Amniotic stem cell (primary cell): ENCODE results near the gene RPL10A.

ENCODE experiments used
- DNase-seq: peaks from one replicate; lab custom pipeline; 2025; lab: John Stamatoyannopoulos, UW

The RPL10A gene

DNA sequence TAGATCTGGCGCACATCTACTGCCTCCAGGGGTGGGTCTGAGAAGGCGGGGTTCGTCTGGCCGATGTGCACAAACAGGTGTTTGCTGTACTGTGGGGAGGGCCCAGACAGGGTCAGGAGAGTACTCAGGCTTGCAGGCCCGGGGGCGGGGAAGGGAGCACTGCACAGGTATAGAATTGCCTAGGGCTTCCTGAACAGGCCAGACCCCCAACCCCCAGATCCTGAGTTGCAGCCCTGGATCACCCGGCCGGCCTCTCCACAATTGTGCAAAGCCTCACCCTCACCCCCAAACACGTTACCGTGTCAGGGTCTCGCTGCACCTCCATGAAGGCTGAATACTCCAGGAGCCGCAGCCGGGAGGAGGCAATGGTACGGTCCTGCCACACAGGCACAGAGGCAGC lies 7.8 kb downstream of the RPL10A start:
- DNase-seq = no peak

- no peak for DNase-seq
Measured at GRCh38 chr6:35477028-35477427, 8.8 kb downstream of the RPL10A start.

DNA sequence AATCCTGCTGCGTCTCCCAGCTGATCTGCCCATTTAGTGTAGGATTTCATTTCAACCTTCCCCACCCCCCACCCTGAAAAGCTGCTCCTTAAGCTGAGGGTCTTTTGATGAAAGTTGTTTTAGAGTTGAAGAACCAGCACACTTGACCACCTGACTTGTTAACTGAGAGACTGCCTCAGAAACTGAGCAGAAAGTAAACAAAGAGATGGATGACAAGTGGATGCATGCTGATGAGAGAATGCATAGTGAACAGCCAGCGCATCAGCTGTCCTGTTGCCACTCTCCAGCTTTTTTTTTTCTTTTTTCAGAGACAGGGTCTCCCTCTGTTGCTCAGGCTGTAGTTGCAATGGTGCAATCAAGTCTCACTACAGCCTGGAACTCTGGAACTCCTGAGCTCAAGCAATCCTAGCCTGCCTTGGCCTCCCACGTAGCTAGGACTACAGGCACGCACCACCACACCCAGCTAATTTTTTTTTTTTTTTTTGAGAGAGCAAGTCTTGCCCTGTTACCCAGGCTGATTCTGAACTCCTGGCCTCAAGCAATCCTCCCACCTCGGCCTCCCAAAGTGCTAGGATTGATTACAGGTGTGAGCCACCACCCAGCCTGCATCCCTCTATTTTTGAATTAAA lies 9.5 kb downstream of the RPL10A start:
- no peak for DNase-seq

DNA sequence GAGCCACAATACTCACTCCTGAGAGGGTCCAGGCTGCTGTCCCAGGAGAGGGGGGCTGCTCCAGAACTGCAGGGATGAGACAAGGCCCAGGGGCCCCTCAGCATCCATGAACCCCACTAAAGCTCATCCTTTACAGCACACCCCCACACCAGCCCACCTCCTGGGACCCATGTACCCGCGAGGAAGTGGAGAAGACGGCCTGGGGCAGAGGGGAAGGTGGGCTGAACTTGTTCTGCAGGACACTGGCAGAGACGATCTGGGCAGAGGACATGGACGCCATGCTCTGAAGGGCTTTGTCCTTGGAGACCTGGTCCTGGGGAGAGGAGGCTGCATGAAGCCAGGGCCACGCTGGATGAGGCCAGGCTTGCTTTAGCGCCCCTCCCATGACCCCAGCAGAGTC lies 10.1 kb downstream of the RPL10A start:
- DNase-seq = no peak

GRCh38 chr6:35480176-35480575 lies 12.0 kb downstream of the RPL10A start:
- no peak for DNase-seq

GRCh38 chr6:35481226-35481625 lies 13.0 kb downstream of the RPL10A start:
- no peak for DNase-seq

GRCh38 chr6:35483062-35483461 lies 14.9 kb downstream of the RPL10A start:
- no peak for DNase-seq

GRCh38 chr6:35483490-35483889 lies 15.3 kb downstream of the RPL10A start:
- no peak for DNase-seq

- DNase-seq = no peak
Measured at GRCh38 chr6:35483893-35484645, 15.9 kb downstream of the RPL10A start.

- no peak for DNase-seq
Measured at GRCh38 chr6:35484921-35485392, 16.8 kb downstream of the RPL10A start.

GRCh38 chr6:35485402-35485877 lies 17.2 kb downstream of the RPL10A start:
- no peak for DNase-seq

GRCh38 chr6:35486005-35486925 lies 18.1 kb downstream of the RPL10A start:
- no peak for DNase-seq

DNA sequence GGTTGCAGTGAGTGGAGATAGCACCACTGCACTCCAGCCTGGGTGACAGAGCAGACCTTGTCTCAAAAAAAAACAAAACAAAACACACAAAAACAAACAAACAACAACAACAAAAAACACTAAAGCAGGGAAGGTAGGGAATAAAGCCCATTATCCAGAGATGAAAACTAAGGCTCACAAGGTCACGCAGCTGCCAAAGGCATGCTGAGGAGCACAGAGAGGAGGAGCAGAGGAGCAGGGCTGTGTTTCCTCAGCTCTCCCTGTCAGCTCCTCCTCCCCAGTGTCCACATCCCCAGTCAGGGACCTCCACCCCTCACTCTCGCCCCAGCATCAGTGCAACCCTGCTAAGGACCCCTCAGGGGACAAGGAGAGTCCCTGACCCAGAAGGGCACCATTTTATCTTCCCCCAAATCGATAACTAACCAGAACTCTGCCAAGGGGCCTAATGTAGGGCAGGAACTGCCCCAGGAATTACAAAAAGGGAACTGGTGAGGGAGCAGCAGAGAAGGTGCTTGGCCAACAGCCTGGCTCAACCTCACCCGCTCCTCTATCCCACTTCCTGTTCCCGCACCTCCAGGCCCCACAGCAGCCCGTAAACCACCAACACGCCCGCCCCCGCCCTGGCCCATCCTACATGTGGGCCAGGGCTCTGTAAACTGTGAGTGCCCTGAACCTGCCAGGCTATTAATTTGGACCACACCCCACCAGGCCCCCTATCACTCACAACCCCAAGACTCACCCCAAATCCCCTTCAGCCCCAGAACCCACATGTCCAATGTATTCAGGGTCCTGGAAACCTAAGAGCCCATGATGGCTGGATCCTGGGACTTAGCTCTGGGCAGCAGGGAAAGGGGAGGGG lies 19.7 kb downstream of the RPL10A start:
- no peak for DNase-seq

DNA sequence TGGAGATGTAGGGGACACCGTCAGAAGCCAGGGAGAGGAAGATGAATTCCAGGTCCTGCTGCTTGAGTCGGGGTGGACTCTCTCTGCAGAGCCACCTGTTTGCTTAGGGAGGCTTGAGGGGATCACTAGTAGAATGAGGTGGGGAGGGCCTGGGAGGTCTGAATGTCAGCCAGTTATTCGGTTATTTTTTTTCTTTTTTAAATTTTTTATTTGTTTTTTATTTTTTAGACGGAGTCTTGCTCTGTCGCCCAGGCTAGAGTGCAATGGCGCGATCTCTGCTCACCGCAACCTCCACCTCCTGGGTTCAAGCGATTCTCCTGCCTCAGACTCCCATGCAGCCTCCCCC lies 20.3 kb downstream of the RPL10A start:
- no peak for DNase-seq

DNA sequence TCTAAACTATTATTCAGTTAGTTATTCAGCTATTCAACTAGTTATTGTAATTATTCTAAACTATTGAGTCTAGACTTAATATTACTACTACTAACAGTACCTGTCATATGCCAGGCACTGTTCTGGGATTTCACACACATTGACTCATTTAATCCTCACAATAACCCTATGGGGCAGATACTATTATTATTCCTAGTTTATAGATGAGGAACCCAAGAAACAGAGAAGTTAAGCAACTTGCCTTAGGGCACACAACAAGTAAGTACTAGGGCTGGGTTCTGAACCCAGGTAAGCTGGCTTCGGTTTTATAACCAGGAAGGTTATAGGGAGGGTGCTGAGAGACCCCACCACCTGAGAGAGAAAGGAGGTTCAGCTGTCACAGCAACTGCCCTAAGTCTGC lies 20.9 kb downstream of the RPL10A start:
- no peak for DNase-seq

- DNase-seq = no peak
Measured at GRCh38 chr6:35489995-35490791, 22.0 kb downstream of the RPL10A start.

DNA sequence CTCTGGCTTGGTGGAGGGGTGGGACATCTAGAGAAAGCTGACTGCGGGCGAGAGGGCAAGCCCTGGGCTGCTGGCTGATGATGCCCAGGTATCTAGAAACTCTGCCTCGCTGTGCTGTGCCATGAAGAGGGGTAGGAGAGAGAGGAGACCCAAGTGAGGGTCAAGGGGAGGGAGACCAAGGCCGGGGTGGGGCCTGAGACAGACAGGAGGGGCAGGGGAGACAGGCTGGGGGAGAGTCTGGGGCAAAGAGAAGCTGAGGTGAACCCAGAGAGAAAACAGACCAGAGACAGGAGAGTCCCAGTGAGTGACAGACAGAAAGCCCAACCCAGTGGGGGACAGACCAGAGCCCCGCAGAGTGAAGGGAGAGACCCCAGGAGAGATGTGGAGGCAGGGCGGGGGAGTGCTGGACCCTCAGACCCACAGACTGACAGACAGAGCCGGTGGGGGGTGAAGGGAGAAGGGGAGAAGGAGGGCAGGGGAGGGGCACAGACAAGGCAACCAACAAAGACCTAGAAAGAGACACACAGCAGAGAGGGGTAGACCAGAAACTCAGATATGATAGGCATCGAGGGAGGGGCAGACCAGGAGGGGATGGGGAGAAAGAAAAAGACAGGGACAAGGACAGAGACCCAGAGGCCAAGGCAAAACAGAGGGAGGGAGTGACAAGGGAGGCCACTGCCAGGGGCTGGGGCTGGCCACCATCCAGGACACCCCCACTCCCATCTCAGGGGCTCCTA lies 22.8 kb downstream of the RPL10A start:
- DNase-seq = no peak

- no peak for DNase-seq
Measured at GRCh38 chr6:35491558-35492257, 23.5 kb downstream of the RPL10A start.

GRCh38 chr6:35492258-35492973 lies 24.2 kb downstream of the RPL10A start:
- no peak for DNase-seq
